NT2/D1 (cell line): Measurements from ENCODE around the gene C1orf21.

Experiments
- DNase-seq: peaks from one replicate; pipeline ENCODE4 v3.0.0-alpha.2; 2011; ENCODE audit warnings: low read depth, low spot score
- H3K27me3 ChIP-seq: 2 replicates; pipeline ENCODE4 v1.6.0; 2011; ENCODE audit warnings: mild to moderate bottlenecking; ENCODE audit not compliant: insufficient read length, insufficient read depth
- H3K36me3 ChIP-seq: 2 replicates; pipeline ENCODE4 v1.6.1; 2011; ENCODE audit warnings: mild to moderate bottlenecking, low read length, mixed read lengths; ENCODE audit not compliant: insufficient read depth, insufficient read length
- H3K4me1 ChIP-seq: 2 replicates; pipeline ENCODE4 v1.5.1; 2011; ENCODE audit not compliant: insufficient read depth, insufficient read length
- H3K4me3 ChIP-seq: 2 replicates; pipeline ENCODE4 v1.5.1; 2011; ENCODE audit warnings: low read depth; ENCODE audit not compliant: insufficient read length
- H3K9ac ChIP-seq: 2 replicates; pipeline ENCODE4 v1.6.0; 2011; ENCODE audit warnings: low read depth; ENCODE audit not compliant: insufficient read length
- H3K9me3 ChIP-seq: 2 replicates; pipeline ENCODE4 v1.5.1; 2011; ENCODE audit warnings: mild to moderate bottlenecking, low read length; ENCODE audit not compliant: insufficient read depth
- SUZ12 ChIP-seq: IDR thresholded peaks from 2 replicates; pipeline ENCODE4 v1.6.1; 2011; ENCODE audit not compliant: insufficient read length, insufficient read depth; ENCODE audit errors: extremely low read depth
- YY1 ChIP-seq: IDR thresholded peaks from 2 replicates; pipeline ENCODE4 v1.6.1; 2011; ENCODE audit not compliant: insufficient read length, insufficient read depth
- ZNF274 ChIP-seq: IDR thresholded peaks from 2 replicates; pipeline ENCODE4 v1.6.1; 2011; ENCODE audit warnings: mild to moderate bottlenecking, low read depth, low read length

Gene C1orf21

DNA sequence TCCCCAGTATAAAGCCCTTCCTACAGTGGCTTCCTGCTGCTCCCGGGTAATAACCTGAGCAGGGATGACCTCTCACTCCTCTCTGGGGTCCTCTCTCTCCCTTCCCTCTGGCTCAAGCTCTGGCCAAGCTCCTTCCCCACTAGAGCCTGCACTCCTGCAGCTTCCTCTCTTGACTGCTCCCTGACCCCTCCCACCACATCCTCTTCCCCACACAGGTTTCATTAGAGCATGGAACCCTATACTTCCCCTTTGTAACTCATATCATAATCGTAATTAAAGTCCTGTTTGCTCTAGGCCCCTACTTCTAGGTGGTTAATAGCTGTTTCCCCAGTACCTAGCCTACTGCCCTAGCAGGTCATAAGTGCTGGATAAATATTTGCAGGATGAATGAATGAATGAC, 146.2 kb downstream of the C1orf21 start:
- Histone ChIP-seq H3K36me3 (no peaks in the 10 kb centered on the region), H3K4me1 (no peaks in the 10 kb centered on the region), H3K4me3 (no peak overlapping the region), H3K27me3 (no peaks in the 10 kb centered on the region), H3K9me3 (no peaks in the 10 kb centered on the region), H3K9ac (no peak overlapping the region)
- TF ChIP-seq ZNF274 (no peak), SUZ12 (no peak), YY1 (no peak)
- DNase-seq: no peak

- H3K27me3 ChIP-seq: no peaks in the 10 kb centered on the region
- H3K4me3 ChIP-seq: no peak overlapping the region
- no peak overlapping the region for H3K9ac ChIP-seq
- no peaks in the 10 kb centered on the region for H3K36me3 ChIP-seq
- TF ChIP-seq SUZ12: no peak
- TF ChIP-seq YY1: no peak
- no peak for TF ChIP-seq ZNF274
- DNase-seq: no peak
- H3K9me3 ChIP-seq: no peaks in the 10 kb centered on the region
- H3K4me1 ChIP-seq: no peaks in the 10 kb centered on the region
Observed at GRCh38 chr1:184533915-184534314, 147.1 kb downstream of the C1orf21 start.

DNA sequence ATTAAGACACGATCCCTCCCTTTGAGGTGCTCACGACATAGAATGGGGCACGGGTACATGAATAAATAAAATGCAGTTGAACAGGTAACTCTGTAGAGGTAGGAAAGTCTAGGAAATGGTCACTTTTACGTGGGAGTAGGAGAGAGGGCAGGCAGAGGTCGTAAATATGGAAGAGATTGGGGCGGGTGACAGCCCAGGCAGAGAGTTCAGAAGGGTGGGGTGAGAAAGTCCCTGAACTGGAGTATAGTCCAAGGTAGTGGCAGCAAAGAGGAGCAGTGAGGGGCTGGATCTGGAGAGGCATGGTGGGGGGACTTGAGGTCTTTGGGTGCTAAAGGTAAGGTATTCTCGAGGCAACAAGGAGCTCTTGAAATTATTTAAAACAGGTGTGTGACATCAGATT, 147.9 kb downstream of the C1orf21 start:
- DNase-seq: no peak

GRCh38 chr1:184535191-184535970, 148.6 kb downstream of the C1orf21 start:
- no peaks in the 10 kb centered on the region for H3K4me1 ChIP-seq
- no peak for DNase-seq
- H3K4me3 ChIP-seq: no peak overlapping the region
- no peak overlapping the region for H3K9ac ChIP-seq
- H3K9me3 ChIP-seq: no peaks in the 10 kb centered on the region
- no peaks in the 10 kb centered on the region for H3K27me3 ChIP-seq
- TF ChIP-seq SUZ12 (no peak), ZNF274 (no peak), YY1 (no peak)
- H3K36me3 ChIP-seq: no peaks in the 10 kb centered on the region

More for the DNA sequence above, 147.9 kb downstream of the C1orf21 start:
- Histone ChIP-seq H3K36me3 (no peaks in the 10 kb centered on the region), H3K27me3 (no peaks in the 10 kb centered on the region), H3K9me3 (no peaks in the 10 kb centered on the region), H3K9ac (no peak overlapping the region), H3K4me3 (no peak overlapping the region), H3K4me1 (no peaks in the 10 kb centered on the region)
- TF ChIP-seq ZNF274 (no peak), YY1 (no peak), SUZ12 (no peak)

- TF ChIP-seq SUZ12 (no peak), ZNF274 (no peak), YY1 (no peak)
- H3K9me3 ChIP-seq: no peaks in the 10 kb centered on the region
- H3K27me3 ChIP-seq: no peaks in the 10 kb centered on the region
Observed at GRCh38 chr1:184536246-184536985, 149.6 kb downstream of the C1orf21 start.

GRCh38 chr1:184539580-184539979, 152.8 kb downstream of the C1orf21 start:
- no peak overlapping the region for H3K4me3 ChIP-seq
- H3K9ac ChIP-seq: no peak overlapping the region
- no peaks in the 10 kb centered on the region for H3K36me3 ChIP-seq
- no peaks in the 10 kb centered on the region for H3K9me3 ChIP-seq
- no peaks in the 10 kb centered on the region for H3K4me1 ChIP-seq
- TF ChIP-seq SUZ12 (no peak), YY1 (no peak), ZNF274 (no peak)
- no peaks in the 10 kb centered on the region for H3K27me3 ChIP-seq
- no peak for DNase-seq

More at GRCh38 chr1:184536246-184536985, 149.6 kb downstream of the C1orf21 start:
- H3K4me3 ChIP-seq: no peak overlapping the region
- no peak overlapping the region for H3K9ac ChIP-seq
- DNase-seq: no peak
- no peaks in the 10 kb centered on the region for H3K36me3 ChIP-seq
- H3K4me1 ChIP-seq: no peaks in the 10 kb centered on the region

GRCh38 chr1:184541537-184542152, 154.8 kb downstream of the C1orf21 start:
- Histone ChIP-seq H3K9me3 (no peaks in the 10 kb centered on the region), H3K9ac (no peak overlapping the region), H3K4me3 (no peak overlapping the region), H3K27me3 (no peaks in the 10 kb centered on the region), H3K36me3 (no peaks in the 10 kb centered on the region), H3K4me1 (no peaks in the 10 kb centered on the region)
- TF ChIP-seq ZNF274 (no peak), YY1 (no peak), SUZ12 (no peak)
- no peak for DNase-seq
